PC-3 (cell line): Measurements from ENCODE around the gene ZNF699. TPM values are rescaled to one million over a fixed set of nuclear protein-coding genes. Genes with fewer than 3 reads are reported as not detected.
"Not testable (repeated sequence)": the region's sequence is repeated elsewhere in the genome, so short reads cannot be mapped to it uniquely, and the experiment has no call there.

Experiments used
- ATAC-seq: fragments of 200-7000 bp; cut with Tn5 transposase; 2 replicates; pipeline ENCODE4 v1.9.1; 2020; ENCODE audit warnings: mild to moderate bottlenecking, moderate library complexity
- BruUV-seq: library from RNA; stranded (reverse); fragments of 400-500 nt; replicated peaks from 2 replicates; lab custom pipeline; 2021; lab: Mats Ljungman, UMichigan
- CTCF ChIA-PET: fragments of 300-600 bp; sonication (Branson Sonifier 250); formaldehyde crosslinking; loops from one replicate; lab custom pipeline; 2022; ENCODE audit warnings: antibody characterized with exemption; lab: Charles Lee
- POLR2A ChIA-PET: fragments of 300-600 bp; sonication (Branson Sonifier 250); formaldehyde crosslinking; loops from one replicate; lab custom pipeline; 2022; ENCODE audit warnings: antibody characterized with exemption; ENCODE audit not compliant: unreplicated experiment; lab: Charles Lee
- DNase-seq: peaks from one replicate; pipeline ENCODE4 v3.0.0-alpha.2; 2015
- H2AFZ ChIP-seq: fragments of 300-600 bp; sonication (generic); 2 replicates; pipeline ENCODE4 v1.6.0; 2016; ENCODE audit warnings: antibody characterized with exemption, low read length
- H3F3A ChIP-seq: fragments of 300-600 bp; sonication (generic); one replicate; pipeline ENCODE4 v1.6.0; 2017; ENCODE audit warnings: antibody characterized with exemption, low read length, control low read depth, mild to moderate bottlenecking; ENCODE audit not compliant: unreplicated experiment
- H3K27ac ChIP-seq: fragments of 300-600 bp; sonication (generic); 2 replicates; pipeline ENCODE4 v1.5.1; 2016; ENCODE audit warnings: mild to moderate bottlenecking, low read length
- H3K27me3 ChIP-seq: fragments of 300-600 bp; sonication (generic); 2 replicates; pipeline ENCODE4 v1.6.1; 2016; ENCODE audit warnings: low read length, mixed read lengths
- H3K36me3 ChIP-seq: fragments of 300-600 bp; sonication (generic); 2 replicates; pipeline ENCODE4 v1.6.1; 2016; ENCODE audit warnings: low read depth, mixed run types, low read length, mixed read lengths
- H3K4me1 ChIP-seq: fragments of 300-600 bp; sonication (generic); 2 replicates; pipeline ENCODE4 v1.5.1; 2016; ENCODE audit warnings: low read length; ENCODE audit not compliant: insufficient read depth
- H3K4me2 ChIP-seq: fragments of 300-600 bp; sonication (generic); 2 replicates; pipeline ENCODE4 v1.6.0; 2016; ENCODE audit warnings: low read length
- H3K4me3 ChIP-seq: fragments of 300-600 bp; sonication (generic); 2 replicates; pipeline ENCODE4 v1.5.1; 2016; ENCODE audit warnings: mild to moderate bottlenecking, low read length, mixed read lengths
- H3K79me2 ChIP-seq: fragments of 300-600 bp; sonication (generic); 2 replicates; pipeline ENCODE4 v1.6.1; 2017; ENCODE audit warnings: low read length, mixed read lengths
- H3K9ac ChIP-seq: fragments of 300-600 bp; sonication (generic); 2 replicates; pipeline ENCODE4 v1.6.0; 2016; ENCODE audit warnings: mild to moderate bottlenecking, low read length
- H3K9me2 ChIP-seq: fragments of 300-600 bp; sonication (generic); replicated peaks from 2 replicates; pipeline ENCODE4 v1.6.1; 2016; ENCODE audit warnings: mixed run types, low read length, mixed read lengths
- H3K9me3 ChIP-seq: fragments of 300-600 bp; sonication (generic); 2 replicates; pipeline ENCODE4 v1.6.1; 2016; ENCODE audit warnings: low read length, mixed read lengths
- H4K20me1 ChIP-seq: fragments of 300-600 bp; sonication (generic); 2 replicates; pipeline ENCODE4 v1.6.1; 2016; ENCODE audit warnings: low read length, mixed read lengths
- CTCF ChIP-seq: fragments of 300-600 bp; sonication (generic); conservative IDR thresholded peaks from 2 replicates; pipeline ENCODE4 v1.5.1; 2017; ENCODE audit warnings: antibody characterized with exemption, low read depth, mild to moderate bottlenecking, low read length
- EZH2 ChIP-seq: fragments of 300-600 bp; sonication (generic); IDR thresholded peaks from one replicate; pipeline ENCODE4 v1.6.1; 2017; ENCODE audit warnings: antibody characterized with exemption, mild to moderate bottlenecking, low read length; ENCODE audit not compliant: unreplicated experiment
- EZH2phosphoT487 ChIP-seq: fragments of 300-600 bp; sonication (generic); IDR thresholded peaks from 2 replicates; pipeline ENCODE4 v1.6.1; 2018; ENCODE audit warnings: mild to moderate bottlenecking, antibody characterized with exemption, low read length, borderline replicate concordance
- intact Hi-C: fragments of 100-400 bp; cut with micrococcal nuclease; formaldehyde crosslinking; loops from 2 replicates; pipeline ENCODE4 v1.9.0; 2023
- total RNA-seq: library from RNA; depleted of rRNA; stranded (reverse); fragments of >200 nt; gene quantifications from 2 replicates; pipeline ENCODE4 v1.2.3, GENCODE V29; 2014

The ZNF699 gene
- total RNA-seq, 1 experiment from 2014 or later: 30.9 TPM

- Histone ChIP-seq H2AFZ (no peak overlapping the region), H3F3A (no peaks in the 10 kb centered on the region), H3K4me1 (no peaks in the 10 kb centered on the region), H3K4me2 (no peak overlapping the region), H3K9me3 (peaks cover 68% of the 10 kb centered on the region), H3K27ac (no peak overlapping the region), H3K27me3 (no peaks in the 10 kb centered on the region), H3K9me2 (no peaks in the 10 kb centered on the region), H3K4me3 (peak overlapping the region; percentile 24; the same call in 1 of the 2 replicates), H3K36me3 (peaks cover 94% of the 10 kb centered on the region), H3K9ac (no peak overlapping the region), H4K20me1 (no peaks in the 10 kb centered on the region), H3K79me2 (no peaks in the 10 kb centered on the region)
- no TSS peak for BruUV-seq
- intact Hi-C loops: no loop called here
- ChIA-PET CTCF (no interaction called here), POLR2A (no interaction called here)
- TF ChIP-seq CTCF (no peak), EZH2 (no peak), EZH2phosphoT487 (no peak)
- ATAC-seq (no peak), DNase-seq (no peak)
These were observed 14.2 kb downstream of the ZNF699 start for GRCh38 chr19:9295411-9295849.

GRCh38 chr19:9289231-9289884, 20.3 kb downstream of the ZNF699 start:
- TF ChIP-seq CTCF: no peak
- TF ChIP-seq EZH2phosphoT487: no peak
- no peak for TF ChIP-seq EZH2
- Histone ChIP-seq H3K79me2 (no peaks in the 10 kb centered on the region), H3K9me2 (no peaks in the 10 kb centered on the region), H3K4me2 (no peak overlapping the region), H3K27me3 (no peaks in the 10 kb centered on the region), H3K9ac (no peak overlapping the region), H4K20me1 (no peaks in the 10 kb centered on the region), H2AFZ (no peak overlapping the region), H3K9me3 (peaks cover 54% of the 10 kb centered on the region), H3K36me3 (peaks cover 56% of the 10 kb centered on the region), H3K27ac (no peak overlapping the region), H3F3A (no peaks in the 10 kb centered on the region), H3K4me1 (no peaks in the 10 kb centered on the region), H3K4me3 (peak overlapping the region; percentile 8; the same call in 1 of the 2 replicates)
- ChIA-PET POLR2A (no interaction called here), CTCF (no interaction called here)
- DNase-seq: peak; percentile 57
- BruUV-seq: no TSS peak
- peak; percentile 53 for ATAC-seq
- intact Hi-C loops: no loop called here

- H3K4me2 ChIP-seq, H3K27me3 ChIP-seq, BruUV-seq, H3K9ac ChIP-seq, H3K9me2 ChIP-seq, H3K36me3 ChIP-seq, POLR2A ChIA-PET, H2AFZ ChIP-seq, H3K79me2 ChIP-seq, ATAC-seq, intact Hi-C loops, H4K20me1 ChIP-seq, H3K4me3 ChIP-seq, CTCF ChIA-PET, H3K27ac ChIP-seq, H3K4me1 ChIP-seq, DNase-seq, H3F3A ChIP-seq: not testable (repeated sequence)
- peaks cover 20% of the 10 kb centered on the region for H3K9me3 ChIP-seq
These were observed 26.2 kb downstream of the ZNF699 start for GRCh38 chr19:9283485-9283884.
